Activated CD4-positive, CD25-positive, alpha-beta regulatory T cell treated with anti-CD3 and anti-CD28 coated beads, Interleukin-2, amount 50 U/mL, for 16 hours (primary cell): Measurements from ENCODE around the gene ZNF281.
"Not testable (repeated sequence)": the region's sequence is repeated elsewhere in the genome, so short reads cannot be mapped to it uniquely, and the experiment has no call there.

Experiments
- DNase-seq: peaks from one replicate; pipeline ENCODE4 v3.0.0-alpha.2; 2020; ENCODE audit warnings: low read depth, low spot score

The ZNF281 gene

GRCh38 chr1:200432586-200432985 is 22.8 kb upstream of the ZNF281 start:
- no peak for DNase-seq

GRCh38 chr1:200429221-200429751 is 19.4 kb upstream of the ZNF281 start:
- DNase-seq = no peak

- no peak for DNase-seq
Measured at GRCh38 chr1:200428482-200429205, 18.8 kb upstream of the ZNF281 start.

- DNase-seq = no peak
Measured at GRCh38 chr1:200427744-200428143, 17.9 kb upstream of the ZNF281 start.

- no peak for DNase-seq
Measured at GRCh38 chr1:200426196-200426595, 16.4 kb upstream of the ZNF281 start.

- DNase-seq = no peak
Measured at GRCh38 chr1:200423235-200423634, 13.4 kb upstream of the ZNF281 start.

- DNase-seq = no peak
Measured at GRCh38 chr1:200422211-200422610, 12.4 kb upstream of the ZNF281 start.

GRCh38 chr1:200415789-200416593 is 6.2 kb upstream of the ZNF281 start:
- DNase-seq = no peak

- no peak for DNase-seq
Measured at GRCh38 chr1:200415227-200415626, 5.4 kb upstream of the ZNF281 start.

GRCh38 chr1:200414657-200415056 is 4.8 kb upstream of the ZNF281 start:
- no peak for DNase-seq

GRCh38 chr1:200413766-200414165 is 3.9 kb upstream of the ZNF281 start:
- not testable (repeated sequence) for DNase-seq

GRCh38 chr1:200411406-200412257 is 1.8 kb upstream of the ZNF281 start:
- DNase-seq = no peak

GRCh38 chr1:200410566-200410878 is 686 bp upstream of the ZNF281 start:
- no peak for DNase-seq

GRCh38 chr1:200409203-200409760 is 554 bp downstream of the ZNF281 start:
- peak; percentile 9 for DNase-seq

GRCh38 chr1:200406161-200406797 is 3.6 kb downstream of the ZNF281 start:
- DNase-seq = no peak

GRCh38 chr1:200405264-200405663 is 4.6 kb downstream of the ZNF281 start:
- DNase-seq = no peak

GRCh38 chr1:200401708-200402107 is 8.1 kb downstream of the ZNF281 start:
- DNase-seq = no peak

GRCh38 chr1:200401263-200401662 is 8.6 kb downstream of the ZNF281 start:
- DNase-seq = no peak

GRCh38 chr1:200400556-200400955 is 9.3 kb downstream of the ZNF281 start:
- DNase-seq = no peak

GRCh38 chr1:200399860-200400259 is 10.0 kb downstream of the ZNF281 start:
- DNase-seq = no peak

GRCh38 chr1:200398373-200398772 is 11.5 kb downstream of the ZNF281 start:
- DNase-seq = no peak
